HG03175 (cell line): ENCODE measurements around the gene TRIM74.
"Not testable (repeated sequence)": the region's sequence is repeated elsewhere in the genome, so short reads cannot be mapped to it uniquely, and the experiment has no call there.

Experiments
- ATAC-seq: cut with Tn5 transposase; IDR thresholded peaks from one replicate; pipeline ENCODE4 v1.9.1; 2021; ENCODE audit warnings: mild to moderate bottlenecking, moderate library complexity; ENCODE audit not compliant: unreplicated experiment

Gene TRIM74

GRCh38 chr7:72913750-72914149, 55.5 kb downstream of the TRIM74 start:
- not testable (repeated sequence) for ATAC-seq

DNA sequence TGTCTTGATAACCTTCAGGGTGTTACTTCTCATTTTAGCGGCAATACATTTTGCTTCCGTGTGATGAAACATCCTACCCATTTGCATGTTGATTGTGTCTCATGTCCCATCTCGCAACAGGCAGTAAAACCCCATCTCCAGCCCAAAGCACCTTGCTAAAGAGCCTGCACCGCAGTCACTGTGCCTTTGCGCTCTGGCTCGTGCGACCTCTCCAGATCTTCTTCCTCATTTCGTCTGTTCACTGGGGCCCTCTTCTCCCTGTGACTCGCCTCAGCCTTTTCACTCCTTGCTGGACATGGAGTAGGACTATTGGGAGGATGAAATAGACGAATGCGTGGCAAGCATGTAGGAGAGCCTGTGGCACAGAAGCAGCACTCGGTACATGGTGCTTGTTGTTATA, 57.9 kb downstream of the TRIM74 start:
- ATAC-seq = not testable (repeated sequence)
